Cortex of kidney (tissue), 1 donor: ENCODE measurements around the gene HLCS.

Source experiments
- DNase-seq: peaks from one replicate; lab custom pipeline; 2025; lab: John Stamatoyannopoulos, UW

The HLCS gene

DNA sequence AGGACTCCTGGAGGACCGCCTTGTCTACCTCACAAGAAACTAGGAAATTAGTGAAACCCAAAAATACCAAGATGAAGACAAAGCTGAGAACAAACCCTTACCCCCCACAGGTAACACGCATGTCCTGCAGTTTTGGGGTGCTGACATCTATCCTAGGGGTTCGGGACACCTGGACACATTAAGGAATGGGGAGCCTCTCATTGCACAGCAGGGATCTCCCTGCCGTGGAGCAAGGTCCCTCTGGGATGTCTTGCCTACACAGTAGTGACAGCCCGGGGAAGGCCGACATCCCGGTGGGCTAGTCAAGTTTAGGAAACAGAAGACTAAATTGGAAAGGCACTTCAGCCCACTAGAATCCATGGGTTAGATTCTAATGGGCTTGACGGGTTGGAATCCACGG lies 223.0 kb downstream of the HLCS start:
- DNase-seq, result no peak

DNA sequence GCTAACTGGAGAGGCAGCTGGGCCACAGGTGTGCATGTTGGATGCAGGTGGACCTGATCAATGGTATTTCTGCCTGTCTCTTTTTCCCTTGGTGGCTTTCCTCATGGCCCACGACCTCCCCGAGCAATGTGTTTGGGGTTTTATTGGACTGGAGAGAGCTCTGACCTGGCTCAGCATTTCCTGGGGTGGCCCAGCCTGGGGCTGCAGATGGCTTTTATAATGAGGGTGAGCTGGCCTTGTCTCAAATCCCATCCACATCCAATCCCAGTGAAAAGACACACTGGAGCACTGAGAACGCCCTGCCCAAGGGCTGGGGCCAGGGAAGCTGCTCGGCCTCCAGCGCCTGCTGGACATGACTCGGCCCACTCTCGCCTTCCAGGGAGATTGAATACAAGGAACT lies 223.5 kb downstream of the HLCS start:
- DNase-seq, result no peak

DNA sequence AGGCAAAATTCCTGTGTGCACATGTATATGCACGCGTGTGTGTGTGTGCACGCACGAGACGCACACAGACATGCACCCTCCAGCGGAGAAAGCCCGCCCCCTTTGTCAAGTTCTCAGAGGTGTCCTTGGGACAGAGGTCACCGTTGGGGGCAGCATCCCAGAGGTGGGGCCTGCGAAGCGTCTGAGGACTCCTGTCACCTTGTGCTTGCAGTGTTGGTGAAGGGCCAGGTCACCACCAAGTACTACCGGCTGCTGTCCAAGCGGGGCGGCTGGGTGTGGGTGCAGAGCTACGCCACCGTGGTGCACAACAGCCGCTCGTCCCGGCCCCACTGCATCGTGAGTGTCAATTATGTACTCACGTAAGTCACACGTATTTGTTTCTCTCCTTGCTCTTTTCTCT lies 225.0 kb downstream of the HLCS start:
- no peak for DNase-seq

DNA sequence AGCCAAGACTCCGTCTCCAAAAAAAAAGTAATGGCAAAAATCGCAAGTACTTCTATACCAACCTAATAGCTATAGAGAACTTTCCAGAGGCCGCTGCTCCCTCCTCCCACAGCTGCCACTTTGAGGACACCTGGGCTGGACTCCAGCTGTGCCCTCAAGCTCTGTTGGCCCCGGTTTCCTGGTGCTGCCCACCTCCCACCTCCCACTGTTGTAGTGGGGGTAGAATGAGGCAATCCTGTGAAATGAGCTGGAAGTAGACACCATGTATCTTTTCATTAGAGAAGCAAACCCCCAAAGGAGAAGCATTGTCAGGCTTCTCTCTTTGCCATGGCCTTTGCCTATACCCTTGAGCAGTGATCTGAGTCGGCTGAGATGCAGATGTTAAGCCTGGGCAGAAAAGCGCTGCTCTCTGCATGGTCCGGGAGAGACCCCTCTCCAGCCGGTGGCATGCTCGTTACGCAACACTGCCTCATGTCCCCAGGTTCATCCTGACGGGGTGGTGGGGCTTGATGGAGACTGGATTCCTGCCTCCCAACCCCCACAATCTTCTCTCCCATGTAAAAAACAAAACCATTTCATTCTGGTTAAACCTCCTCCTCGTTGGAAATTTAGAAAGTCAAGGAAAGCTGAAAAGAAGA lies 227.9 kb downstream of the HLCS start:
- no peak for DNase-seq

DNA sequence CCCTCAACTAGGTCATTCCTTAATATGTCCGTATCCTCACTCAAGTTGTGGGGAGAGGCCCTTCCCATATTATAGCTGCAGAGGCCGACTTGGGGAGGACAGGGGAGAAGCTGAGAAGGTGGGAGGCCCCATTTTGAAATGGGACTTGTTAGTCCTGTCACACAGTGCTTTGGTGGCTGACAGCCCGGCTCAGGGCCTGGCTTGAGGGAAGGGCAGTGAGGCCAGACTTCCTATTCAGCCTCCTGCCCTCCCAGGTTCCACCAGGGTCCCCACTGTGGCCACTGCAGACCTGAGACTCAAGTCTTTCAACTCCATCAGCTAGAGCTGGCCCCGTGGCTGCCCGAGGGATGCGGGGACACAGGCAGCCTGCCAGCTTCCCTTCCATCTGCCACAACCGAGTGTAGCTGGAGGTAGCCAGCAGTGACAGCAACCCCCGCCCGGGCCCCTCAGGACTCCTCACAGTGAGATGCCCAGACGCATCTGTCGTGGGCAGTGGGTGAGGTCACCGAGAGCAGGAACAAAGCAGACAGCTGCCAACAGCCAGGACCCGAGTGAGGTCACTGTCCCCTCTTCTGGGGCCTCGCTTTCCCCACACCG lies 230.6 kb downstream of the HLCS start:
- no peak for DNase-seq

DNA sequence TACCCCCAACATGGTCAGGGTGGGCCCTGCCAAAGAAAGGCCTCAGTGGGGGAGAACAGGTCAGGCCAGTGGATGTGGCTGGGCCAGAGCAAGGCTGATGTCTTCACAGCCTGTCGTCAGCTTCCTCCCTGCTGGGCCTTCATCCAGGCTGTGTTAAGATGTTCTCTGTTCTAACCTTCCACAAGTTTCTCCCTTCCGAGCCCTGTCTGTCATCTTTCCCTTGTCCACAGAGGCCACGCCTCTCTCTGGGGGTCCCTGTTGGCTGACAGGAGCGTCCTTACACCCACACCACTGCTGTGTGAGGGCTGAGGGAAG lies 231.3 kb downstream of the HLCS start:
- no peak for DNase-seq

DNA sequence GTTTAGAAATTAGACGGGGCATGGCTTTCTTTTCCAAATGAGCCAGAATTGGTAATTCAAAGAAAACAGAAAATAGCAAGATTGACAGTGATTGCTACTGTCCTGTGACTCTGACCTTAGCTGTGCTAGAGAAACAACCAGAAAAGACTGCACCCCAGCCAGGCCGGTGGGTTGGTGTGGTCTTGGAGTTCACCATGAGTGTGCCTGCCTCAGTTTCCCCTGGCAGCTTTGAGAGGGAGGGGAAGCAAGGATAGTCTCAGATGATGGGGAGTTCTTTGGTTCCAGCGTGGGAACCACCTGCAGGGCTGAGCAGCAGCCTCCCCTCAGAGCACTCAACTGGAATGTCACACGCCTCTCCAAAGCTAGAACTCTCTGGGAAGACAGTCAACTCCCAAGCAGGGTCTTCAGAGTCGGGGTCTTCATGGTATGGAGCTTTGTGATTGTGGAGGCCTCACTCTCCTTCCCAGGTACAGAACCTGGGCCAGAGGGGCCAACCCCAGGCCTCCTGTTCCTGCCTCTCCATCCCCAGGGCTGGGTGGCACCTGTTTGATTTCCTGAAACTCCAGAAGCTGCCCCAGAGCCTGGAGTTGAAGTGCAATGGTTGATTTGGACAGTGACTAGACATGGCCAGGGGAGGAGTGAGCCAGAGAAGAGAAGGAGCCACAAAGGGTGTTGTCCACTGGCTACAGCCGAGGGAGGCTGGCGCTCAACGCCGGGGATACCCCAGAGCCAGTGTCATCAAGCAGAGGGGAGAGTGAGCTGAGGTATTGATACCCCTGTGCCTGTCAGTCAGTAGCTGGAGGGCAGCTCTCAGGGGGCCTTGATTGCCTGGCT lies 231.9 kb downstream of the HLCS start:
- no peak for DNase-seq

DNA sequence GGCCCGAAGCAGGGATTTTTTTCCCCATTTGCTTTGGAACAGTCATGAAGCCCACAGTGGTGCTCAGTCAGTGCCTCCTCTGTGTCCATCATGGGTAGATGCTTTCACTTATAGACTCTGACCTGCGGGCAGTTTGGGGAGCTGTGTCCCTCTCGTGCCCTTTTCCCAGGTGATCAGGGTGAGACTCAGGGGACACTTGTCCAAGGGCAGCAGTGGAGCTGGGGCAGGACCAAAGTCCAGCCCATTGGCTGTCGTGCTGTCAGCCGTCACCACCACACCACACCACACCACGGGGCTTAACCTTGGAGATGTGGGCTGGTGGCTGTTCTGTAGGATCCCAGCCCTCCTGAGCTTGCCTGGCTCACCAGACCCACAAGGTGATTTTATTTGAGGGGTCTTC lies 232.6 kb downstream of the HLCS start:
- DNase-seq, result no peak

DNA sequence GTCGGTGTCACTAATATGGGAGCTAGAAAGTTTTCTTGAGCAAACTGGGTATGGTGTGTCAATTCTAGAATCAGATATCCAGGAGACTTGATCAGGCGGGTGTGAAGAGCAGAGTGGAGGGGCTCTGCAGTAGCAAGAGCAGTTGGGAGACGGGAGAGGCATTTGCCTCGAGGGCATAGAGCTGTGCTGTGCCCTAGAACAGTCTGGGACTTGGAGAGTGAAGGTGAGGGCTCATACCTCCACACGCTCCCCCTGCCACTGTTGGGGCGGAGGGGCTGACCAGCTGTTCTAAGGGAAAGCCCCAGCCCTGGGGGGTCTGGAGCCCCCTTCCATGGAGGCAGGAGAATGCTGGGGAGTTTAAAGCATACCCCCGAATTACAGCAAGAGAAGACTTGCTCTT lies 233.7 kb downstream of the HLCS start:
- DNase-seq, result no peak

DNA sequence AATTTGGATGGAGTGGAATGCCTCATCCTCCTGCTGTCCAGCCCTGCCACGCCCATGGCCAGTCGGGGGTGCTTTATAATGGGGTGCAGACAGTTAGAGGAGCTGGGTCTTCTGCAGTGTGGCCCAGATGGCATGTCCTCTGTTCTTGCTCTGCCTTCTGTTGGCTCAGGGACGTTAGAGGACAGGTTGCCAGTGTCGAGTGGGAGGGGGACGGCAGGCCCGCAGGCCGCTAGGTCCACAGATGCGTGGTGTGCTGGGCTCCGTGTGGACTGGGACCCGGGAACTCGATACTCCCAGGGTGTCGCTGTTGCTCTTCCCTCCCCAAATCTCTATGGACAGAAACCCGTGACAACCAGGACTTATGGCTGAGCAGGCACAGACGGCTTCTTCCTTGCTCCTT lies 234.3 kb downstream of the HLCS start:
- no peak for DNase-seq

DNA sequence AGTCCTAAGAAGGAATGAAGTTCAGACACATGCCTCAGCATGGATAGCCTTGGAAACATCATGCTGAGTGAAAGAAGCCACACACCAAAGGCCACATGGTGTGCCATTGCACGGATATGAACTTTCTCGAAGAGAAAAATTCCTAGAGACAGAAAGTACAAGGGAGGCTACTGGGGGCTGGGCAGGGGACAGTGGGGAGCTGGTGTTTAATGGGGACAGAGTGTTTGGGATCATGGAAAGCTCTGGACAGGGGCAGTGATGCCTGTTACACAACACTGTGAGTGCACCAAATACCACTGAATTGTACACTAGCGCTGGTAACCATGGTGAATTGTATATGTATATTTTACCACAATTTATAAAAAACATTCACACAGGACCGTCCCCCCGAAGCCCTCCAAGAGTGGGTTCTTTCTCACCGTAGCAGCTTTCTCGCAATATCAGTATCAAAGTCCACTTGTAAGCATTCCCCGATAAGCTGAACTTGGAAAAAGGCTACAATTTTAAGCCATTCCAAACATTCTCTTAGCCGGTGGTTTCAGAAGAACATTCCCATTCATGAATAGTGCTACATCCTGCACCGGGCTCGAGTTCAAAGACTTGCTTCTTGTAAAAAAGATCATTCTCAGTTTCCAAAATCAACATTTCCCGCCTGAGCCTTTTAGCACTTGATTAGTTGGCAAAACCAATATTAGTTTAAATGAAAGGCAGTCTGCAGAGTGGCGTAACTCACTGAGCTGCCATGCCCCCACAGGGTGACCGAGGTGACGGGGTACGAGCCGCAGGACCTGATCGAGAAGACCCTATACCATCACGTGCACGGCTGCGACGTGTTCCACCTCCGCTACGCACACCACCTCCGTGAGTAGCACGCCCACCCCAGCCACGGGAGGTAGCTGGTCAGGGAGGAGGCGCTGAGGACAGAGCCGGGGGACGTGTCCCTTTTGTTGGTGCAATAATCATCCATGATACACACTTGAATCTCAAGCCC lies 235.9 kb downstream of the HLCS start:
- no peak for DNase-seq

DNA sequence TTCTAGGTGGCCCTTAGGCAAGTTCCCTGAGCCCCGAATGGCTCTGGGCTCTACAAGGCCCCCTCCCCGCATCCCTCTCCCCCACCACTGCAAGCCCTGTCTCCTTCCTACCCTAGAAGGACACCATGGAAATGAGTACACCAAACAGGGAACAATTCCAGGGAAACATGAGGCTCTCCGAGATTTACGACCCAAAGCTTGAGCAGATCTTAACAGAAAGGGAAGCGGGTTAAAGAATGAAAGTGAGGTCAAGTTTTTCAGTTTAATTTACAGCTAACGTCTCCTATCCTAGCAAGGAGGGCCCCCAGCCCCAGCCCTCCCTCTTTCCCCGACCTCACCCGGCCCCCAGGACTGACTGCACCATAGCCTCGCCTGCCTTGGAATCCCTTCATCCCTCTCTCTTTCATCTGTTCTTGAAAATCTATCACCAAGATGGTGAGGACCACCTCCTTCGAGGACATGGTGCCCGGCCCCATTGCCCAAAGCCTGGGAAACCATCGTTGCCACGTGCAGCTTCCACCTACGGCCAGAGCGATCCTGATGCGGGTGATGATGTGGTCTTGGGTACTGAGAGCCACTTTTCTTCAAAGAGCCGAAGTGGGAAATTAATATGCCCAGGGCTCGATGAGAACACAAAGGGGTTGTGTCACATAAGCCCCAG lies 237.0 kb downstream of the HLCS start:
- no peak for DNase-seq

DNA sequence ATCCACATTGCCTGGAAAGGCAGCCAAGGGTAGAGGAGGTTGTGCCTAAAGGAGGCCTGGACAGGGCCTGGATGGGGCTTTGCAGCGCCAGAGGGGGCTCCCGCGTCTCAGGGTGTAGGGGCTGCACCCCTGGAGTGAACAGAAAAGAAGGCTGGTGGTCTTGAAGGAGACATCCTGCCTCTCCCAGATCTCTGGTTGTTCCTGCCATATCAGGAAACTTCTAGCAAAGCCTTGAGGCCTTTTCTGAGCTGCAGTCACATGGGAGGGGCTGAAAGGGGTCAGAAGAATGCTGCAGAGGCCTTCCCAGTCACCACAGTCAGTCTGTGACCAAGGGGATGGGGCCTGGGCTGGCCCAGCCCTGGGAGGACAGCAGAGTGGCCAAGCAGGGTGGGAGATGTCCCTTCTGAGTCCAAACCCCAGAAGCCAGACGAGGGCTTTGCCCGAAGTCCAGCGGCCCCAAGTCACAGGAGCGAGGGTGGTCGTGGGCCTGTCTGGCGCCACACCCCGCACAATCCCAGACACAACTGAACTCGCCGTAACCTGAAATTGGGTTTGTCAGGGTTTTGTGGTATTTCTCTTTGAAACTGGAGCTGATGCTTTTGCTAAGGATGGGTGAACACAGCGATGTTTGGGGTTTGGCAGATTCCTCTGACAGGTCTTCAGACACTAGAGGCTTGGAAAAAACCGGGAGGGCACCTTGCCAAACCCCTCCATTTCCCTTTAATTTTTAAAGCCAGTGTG lies 237.9 kb downstream of the HLCS start:
- DNase-seq, result no peak

DNA sequence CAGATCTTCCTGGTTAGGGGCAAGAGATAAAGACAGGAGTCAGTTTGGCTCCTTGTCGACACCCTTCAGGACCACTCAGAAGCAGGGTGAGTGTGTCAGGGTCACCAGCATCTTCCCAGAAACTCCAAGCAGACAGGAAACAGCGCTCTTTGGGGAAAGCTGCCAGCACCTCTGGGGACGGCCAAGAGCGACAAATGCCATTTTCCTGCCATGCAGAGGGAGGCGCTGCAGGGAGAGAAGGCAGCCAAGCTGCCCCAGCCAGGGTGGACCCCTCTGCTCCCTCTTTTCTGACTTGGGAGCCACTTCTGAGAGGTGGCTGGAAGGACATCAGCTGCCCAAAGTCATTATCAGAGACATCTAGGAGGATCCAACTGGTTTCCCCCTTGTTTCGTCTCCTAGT lies 238.6 kb downstream of the HLCS start:
- no peak for DNase-seq

DNA sequence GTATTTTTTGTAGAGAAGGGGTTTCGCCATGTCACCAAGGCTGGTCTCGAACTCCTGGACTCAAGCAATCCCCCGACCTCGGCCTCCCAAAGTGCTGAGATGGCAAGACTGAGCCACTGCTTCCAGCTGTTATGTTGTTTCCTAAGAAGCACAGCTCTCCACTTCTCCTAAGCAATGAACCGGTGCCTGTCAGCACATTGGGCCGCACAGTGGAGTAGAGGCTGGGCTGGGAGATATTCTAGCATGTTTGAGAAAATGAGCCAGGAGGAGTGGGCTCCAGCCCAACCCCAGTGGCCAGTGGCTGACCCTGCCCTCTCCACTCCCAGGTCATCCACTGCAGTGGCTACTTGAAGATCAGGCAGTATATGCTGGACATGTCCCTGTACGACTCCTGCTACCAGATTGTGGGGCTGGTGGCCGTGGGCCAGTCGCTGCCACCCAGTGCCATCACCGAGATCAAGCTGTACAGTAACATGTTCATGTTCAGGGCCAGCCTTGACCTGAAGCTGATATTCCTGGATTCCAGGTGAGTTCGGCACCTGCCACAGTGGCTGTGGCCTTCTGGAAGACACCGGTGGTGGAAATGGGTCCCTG lies 240.6 kb downstream of the HLCS start:
- no peak for DNase-seq

DNA sequence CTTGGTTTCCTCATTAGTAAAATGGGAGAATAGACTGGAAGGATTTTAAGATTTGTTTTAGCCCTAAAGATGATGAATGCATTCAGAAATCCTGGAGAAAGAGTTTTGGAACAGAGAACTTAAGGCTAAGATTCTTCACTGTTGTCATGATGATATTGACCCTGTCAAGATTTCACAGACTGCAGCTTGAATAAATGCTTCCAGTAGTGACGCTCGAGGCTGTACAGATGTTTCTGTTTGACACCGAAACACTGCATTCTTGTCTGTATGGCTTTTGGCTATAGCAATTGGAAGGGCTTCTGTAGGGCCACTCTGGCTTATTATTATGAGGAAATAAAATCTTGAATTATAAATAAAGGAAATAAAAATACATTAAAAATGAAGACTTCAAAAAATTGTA lies 241.8 kb downstream of the HLCS start:
- no peak for DNase-seq

DNA sequence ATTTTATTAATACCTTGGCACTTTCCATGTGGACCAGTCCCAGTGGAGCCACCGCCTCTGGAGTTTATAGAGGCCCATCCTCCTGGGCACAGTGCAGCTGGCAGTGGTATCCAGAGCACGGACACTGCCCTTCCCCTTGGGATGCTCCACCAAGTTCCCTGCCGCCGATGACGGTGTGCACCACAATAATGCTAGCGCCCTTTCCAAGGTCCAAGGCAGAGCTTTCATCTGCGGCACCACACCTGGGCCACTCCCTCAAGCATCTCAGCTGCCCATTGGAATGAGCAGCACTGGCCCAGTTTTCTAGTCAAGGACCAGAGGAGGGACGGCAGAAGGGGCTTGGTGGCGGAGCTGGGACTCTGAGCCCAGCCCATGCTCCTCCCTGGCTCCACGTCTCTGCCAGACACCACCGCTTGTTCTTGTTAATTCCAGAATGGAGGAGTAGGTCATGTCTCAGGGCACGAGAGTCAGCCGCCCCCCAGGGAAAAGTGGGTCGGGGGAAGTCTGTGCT lies 243.0 kb downstream of the HLCS start:
- DNase-seq, result no peak

DNA sequence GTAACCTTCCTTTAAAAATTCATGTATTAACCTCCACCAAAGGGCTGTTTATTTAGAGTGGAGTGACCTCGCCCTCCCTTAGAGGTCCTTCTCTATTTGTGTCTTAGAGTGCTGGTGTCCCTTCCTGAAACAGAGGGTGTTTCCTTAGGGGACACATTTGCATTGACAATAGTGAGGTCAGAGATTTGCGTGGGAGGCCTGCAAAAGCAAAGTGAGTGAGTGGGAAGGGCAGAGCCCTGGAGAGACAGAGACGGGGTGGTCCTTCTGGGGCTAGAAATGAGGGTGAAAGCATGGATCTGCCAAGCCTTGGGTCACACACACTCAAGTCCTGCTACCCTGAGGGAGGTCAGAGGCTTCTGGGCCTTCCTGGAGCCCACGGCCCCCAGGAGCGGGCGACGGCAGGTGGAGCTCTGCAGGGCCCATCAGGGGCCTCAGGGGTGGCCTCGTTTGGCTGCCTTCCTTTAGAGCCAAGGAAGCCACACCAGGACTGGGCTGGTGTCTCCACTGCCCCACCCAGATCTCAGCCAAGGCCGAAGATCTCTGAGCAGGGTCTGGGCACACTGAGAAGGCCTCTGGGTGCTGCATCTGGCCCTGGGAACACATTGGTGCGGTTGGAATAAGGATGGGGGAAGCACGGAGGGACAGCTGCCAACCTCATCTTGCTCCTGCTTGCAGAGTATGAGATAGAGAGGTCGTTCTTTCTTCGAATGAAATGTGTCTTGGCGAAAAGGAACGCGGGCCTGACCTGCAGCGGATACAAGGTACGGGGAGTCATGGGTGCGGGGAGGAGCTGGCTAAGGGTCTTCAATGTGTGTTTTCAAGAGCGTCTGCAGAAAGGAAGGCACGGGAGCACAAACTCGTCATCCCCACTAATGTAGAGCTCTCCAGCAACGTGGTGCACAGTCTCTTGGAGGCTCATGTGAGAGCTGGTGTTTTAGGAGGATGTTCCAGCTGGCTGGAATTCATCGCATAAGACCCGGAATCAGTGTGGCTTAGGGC lies 243.8 kb downstream of the HLCS start:
- DNase-seq, result no peak

DNA sequence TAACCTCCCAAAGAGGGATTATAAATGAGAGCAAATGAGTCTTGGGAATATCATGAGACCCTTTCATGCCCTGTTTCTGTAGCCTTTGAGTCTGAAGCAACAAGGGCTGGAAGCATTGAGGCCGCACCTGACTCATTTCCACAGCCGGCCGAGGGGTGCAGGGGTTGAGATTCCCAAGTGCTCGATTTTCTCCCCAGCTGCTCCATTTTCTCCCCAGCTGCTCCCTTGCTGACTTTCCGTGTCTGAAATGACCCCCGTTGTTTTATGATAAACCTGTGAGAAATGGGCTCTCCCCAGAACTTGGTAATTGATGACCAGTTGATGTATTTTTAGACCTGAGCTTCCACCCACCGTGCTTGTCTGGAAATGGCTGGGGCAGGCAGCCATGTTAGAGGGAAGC lies 244.7 kb downstream of the HLCS start:
- DNase-seq, result no peak
